NCI-H2029 treated with DMSO at 0.1 percent for 48 hours (cell line): ENCODE data around the gene PPP1R37.
A peak's percentile ranks its signal among the peaks of the same experiment; 100 is the strongest.
"Not testable (repeated sequence)": the region's sequence is repeated elsewhere in the genome, so short reads cannot be mapped to it uniquely, and the experiment has no call there.

Experiments used
- DNase-seq: peaks from one replicate; lab custom pipeline; 2025; lab: John Stamatoyannopoulos, UW

Gene PPP1R37

DNA sequence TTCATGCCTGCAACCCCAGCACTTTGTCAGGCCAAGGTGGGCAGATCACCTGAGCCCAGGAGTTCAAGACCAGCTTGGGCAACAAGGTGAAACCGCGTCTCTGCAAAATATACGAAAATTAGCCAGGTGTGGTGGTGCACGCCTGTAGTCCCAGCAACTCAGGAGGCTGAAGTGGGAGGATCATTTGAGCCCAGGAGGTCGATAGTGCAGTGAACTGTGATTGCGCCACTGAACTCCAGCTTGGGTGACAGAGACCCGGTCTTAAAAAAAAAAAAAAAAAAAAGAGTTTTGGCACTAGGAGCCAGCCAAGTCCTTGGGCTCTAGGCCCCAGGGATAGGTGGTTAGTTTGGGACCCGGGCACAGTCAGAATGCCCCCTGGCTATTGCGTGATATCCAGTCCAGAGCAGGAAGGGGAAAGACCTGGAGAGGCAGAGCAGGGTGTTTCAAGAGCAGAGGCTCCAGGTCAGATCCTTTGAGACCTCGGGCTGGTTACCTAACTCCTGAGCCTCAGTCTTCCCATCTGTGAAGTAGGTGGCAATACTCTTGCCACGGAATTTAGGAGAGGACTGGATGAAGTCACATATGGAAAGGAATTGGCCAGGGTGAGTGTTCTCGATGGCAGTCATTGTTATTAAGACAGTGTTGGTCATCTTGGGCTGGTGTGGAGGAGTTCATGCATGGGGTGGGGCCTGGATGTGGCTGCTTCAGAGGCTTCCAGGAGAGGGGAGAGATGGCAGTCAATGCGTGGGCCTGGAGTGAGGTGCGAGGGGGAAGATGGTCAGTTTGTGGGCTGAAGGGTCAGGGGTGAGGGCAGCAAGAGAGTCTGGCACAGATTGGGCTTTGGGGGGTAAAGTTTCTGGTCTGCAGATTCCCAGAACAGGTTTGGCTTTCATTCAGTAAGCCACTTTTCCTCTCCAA is 2.8 kb downstream of the PPP1R37 start:
- no peak for DNase-seq

DNA sequence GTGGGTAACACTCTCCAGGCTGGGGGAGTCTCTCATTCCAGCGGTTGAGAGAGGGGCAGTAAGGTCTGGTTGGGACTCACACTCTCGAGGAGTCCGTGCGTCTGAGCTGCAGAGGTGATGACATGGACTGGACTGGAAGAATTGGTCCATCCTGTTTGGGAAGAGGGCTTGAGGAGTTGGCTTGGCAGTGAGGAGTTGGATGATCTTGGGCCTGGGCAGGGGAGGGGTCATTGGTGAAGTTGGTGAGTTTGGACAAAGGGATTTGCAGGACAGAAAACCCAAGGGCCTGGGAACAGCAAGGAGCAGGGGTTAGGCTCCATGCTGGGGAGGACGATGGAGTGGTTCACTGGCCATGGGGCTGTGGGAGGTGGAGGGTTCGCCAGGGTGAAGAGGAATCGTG is 3.7 kb downstream of the PPP1R37 start:
- DNase-seq: no peak

DNA sequence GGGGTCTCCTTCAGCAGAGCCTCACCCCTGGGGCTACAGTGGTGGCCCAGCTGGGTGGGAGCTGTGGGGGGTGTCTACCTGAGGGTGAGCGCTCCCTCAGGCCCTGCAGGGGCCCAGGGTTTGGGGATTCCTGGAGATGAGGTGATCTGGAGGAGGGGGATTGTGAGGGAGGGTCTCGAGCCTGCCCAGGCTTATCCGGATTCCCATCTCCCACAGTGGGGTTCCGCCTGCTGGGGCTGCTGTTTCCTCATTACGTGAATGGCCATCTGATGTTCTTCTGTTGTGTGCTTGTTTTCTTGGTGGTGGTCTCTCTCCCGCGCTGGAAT is 4.4 kb downstream of the PPP1R37 start:
- no peak for DNase-seq

DNA sequence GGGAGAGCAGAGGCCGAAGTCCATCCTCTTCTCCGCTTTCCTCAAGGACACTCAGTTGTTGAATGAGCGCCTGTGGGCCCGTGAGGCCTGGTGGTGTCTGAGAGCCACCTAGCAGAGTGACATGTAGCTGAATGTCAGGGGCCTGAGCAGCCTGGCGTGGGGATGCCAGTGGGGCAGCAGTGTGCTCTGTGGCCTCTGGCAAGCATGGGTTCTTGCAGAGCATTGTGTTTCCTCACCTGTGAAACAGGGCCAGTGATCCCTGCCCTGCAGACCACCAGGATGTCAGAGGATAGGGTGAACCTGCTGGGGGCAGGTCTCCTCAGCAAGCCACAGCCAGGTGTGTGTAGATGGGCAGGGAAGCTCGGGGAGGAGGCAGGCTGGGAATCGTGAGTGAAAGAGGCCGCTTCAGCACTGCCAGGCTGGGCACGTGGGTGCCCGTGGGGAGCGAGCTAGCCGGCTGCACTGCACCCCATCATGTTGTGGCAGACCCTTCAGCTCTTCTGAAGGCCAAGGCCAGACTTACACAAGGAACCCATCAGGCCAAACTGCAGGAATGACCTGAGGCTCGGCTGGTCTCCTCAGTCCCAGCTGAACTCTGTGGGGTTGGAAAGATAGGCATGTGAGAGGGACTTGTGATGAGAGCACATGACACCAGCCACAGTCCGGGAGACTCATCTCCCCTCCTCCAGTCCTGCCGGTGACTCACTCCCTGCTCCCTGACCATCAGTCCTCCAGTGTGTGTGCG is 5.0 kb downstream of the PPP1R37 start:
- no peak for DNase-seq

DNA sequence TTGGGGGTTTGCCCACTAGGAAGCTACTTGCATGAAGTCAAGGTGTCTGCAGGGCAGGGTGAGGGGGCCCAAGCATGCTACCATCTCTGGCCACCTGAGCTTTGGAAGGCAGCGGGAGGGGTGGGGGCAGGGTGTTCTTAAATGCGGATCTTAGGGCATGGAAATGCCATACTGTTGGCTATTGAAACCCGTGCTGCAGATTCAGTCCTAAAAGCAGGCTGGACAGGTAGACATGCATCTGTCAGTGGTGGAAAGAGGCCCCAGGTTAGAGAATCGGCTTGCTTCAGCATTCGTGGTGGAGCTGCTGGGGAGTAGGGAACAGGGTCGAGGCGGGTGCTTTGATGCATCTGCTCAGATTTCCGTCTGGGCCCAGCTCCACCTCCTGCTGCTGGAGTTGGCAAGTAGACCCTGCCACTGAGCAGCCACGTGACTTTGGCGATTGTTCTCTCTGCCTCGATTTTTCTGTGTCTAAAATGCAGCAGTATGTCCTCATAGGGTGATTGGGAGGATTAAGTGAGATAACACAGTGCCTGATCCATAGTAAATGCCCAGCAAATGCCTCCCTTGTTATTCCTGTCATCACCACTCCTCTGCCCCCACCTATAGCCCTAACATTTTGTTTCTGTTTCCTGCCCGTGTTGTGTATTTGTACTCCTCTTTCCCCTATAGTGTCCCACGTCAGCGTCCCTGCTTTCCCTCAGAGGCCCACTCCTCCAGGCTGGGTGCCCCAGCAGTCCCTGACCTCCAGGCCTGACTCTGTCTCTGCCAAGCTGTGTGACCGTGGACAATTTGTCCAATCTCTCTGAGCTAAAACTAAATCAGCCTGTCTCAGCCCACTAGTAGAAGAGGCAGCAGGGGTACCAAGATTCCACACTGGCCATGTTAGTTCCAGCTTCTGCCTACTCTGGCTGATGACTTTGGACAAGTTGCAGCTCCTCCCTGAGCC is 5.8 kb downstream of the PPP1R37 start:
- peak; percentile 69 for DNase-seq

DNA sequence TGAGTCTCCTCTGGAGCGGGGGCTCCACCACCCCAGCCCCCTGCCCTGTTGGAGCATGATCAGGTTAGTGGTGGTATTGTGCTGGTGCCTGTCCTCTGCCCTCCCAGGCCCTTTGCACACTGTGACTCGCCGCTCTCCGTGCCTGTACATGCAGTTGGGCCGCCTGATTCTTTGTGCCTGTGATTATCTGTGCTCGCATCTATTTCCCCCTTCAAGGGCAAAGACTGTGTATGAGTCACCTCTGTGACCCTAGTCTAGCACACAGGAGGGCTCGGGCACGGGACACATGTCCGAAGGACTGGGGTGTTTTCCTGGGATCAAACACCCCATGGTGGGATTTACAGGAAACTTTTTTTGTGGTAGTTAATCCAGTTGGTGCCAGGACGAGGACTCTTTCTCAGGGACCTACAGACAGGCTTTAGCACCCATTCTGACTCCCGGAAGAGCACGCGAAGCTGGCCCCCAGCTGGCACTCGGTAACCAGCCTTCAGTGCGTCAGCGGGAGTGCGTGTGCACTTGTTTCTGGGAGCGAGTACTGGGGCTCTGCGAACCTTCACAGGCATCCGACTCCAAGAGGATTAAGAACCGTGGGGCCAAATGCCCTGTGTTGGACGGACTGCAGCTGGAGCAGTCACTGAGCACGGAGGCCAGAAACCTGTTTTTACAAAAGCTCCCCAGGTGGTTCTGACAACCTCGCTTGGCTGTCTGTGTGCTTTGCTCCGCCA is 6.7 kb downstream of the PPP1R37 start:
- DNase-seq: no peak

DNA sequence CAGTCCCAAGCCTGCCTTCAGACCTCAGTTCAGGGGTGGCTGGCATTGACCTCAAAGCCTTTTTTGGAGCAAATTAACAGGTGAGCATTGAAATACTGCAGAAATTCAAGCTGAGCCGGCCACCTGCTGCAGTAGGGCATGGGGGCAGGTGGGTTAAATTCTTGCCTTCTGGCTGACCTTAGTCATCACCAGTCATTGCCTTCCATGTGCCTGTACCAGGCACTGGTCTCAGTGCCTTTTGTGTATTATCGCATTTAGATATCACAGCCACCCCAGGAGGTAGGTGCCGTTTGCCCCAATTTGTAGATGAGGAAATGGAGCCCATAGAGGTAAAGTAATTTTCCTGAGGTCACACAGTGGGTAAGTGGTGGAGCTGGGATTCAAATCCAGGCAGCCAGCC is 7.2 kb downstream of the PPP1R37 start:
- no peak for DNase-seq

DNA sequence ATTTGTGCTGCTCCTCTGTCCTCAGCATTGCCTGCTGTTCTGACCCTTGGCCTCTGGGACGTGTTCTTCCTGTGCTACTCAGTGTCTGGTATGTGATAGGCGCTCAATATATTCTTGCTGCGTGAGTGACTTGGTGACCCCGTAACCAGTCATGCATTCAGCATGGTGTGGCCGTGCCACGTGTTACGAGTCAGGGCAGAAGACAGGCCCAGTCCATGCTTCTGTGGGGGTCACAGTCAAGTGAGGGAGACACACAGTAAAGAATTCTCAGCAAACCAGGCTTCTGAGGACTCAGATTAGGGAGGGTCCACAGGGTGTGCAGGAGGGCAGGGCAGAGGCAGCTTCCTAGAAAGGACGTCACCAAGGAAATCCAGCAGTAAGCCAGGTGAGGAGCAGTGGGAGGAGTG is 7.9 kb downstream of the PPP1R37 start:
- no peak for DNase-seq

DNA sequence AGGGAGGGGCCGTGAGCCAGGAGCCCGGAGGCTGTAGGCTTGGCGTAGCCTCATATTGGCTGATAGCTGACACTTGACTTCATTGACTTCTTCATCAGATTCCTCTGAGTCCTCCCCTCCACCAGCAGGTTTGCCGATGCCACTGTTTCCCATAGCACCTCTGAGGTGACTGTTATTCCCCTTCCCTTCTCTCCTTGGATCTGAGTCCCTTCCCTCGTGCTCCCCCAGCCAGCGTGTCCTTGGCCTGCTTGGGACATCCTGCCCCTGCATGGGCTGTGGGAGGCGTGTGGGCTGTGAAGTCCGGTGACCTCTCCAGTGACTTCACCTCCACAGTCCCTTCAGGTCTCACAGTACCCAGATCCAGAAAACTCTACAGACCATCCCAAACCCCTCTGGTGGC is 8.8 kb downstream of the PPP1R37 start:
- DNase-seq: no peak

DNA sequence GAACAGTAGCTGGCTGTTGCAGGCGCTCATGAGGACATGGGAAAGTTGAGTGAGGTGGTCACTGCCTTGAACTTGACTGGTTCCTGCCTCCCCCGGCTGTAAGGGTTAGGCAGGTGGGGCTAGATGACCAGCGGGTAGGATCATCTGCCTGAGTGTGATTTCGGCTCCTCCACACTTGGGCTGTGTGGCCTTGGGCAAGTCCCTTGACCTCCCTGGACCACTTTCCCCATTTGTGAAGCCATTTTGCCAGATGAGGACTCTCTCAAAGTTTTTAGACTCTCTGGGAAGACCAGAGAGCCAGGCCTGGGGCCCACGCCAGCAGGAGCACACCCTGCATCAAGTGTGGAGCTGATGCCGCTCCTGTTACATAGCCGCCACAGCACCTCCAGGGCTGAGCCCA is 9.5 kb downstream of the PPP1R37 start:
- no peak for DNase-seq

DNA sequence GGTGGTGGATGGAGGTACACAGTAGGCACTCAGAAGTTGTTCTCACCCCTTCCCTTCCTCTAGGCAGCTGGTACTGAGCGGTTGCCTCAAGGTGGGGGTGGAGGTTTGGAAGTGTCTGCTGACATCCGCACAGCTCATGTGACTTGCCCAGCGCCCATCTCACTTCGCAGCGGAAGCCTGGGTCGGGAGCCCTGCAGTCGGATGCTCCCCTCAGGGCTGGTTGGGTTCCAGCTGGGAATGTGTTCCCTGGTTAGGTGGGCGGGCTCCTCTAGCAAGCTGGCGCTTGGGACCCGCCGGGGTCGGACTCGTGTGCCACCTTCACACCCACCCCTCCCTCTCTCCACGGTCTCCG is 10.2 kb downstream of the PPP1R37 start:
- DNase-seq: no peak

DNA sequence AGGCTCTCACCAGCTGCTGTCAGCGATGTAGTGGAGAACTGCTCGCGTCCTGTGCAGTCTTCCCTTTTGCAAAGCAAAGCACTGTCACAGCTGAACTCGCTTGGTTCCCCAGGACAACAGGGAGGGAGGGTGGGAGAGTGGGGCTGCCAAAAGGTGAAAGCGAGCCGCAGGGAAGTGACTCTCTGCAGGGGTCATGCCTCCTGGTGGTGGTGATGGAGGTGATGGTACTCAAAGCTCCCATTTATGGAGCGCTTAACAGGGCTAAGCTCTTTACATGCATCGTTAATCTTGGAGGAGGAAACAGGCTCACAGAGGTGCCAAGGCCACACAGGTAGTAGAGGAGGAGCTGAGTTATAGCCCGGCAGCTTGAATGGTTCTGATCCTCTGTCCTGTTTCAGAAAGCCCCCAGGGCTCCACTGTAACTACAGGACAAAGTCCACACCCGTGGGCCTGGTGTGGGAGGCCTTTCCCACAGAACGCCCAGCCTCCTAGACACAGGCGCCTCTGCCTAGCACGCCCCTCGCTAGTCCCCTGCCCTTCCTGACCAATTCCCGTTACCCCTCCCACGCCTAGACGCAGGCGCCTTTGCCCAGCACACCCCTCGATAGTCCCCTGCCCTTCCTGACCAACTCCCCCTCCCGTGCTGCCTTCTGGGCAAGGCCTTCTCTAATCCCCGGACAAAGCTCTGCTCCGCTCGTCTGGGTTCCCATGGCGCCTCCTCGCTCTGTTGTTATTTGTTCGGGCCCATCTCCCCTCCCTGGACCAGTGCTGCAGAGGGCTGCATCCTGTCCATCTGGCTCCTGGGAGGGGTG is 10.7 kb downstream of the PPP1R37 start:
- DNase-seq: peak; percentile 64

DNA sequence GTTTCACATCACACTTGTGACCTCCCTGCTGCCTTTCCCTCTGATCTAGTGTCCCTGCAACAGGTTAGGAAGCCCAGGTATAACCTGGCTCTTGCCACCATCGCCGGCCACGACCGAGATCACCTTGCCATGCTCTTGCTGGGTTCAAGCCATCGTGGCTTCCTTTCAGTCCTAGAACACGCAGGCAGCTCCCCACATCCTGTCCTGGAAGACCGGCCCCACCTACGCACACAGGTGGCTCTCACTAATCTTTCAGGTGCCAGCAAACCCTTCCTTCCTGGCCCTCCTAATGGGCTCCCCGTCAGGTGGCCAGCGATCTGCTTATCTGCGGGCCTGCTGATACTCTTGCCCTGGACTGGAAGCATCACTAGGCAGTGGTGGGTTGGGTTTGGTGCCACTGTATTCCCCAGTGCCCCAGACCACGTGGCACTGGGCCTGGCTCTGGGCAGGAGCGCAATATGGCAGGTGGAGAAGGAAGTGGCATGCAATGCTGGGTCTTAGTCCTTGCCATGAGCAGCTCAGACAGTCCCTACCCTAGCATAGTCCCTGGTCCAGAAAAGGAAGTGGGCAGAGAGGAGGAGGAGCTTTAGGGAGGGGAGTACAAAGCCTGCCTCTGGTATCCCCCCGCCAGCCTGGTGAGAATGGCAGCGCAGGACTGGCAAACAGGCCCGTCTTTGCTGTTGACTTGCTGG is 11.8 kb downstream of the PPP1R37 start:
- DNase-seq: no peak

DNA sequence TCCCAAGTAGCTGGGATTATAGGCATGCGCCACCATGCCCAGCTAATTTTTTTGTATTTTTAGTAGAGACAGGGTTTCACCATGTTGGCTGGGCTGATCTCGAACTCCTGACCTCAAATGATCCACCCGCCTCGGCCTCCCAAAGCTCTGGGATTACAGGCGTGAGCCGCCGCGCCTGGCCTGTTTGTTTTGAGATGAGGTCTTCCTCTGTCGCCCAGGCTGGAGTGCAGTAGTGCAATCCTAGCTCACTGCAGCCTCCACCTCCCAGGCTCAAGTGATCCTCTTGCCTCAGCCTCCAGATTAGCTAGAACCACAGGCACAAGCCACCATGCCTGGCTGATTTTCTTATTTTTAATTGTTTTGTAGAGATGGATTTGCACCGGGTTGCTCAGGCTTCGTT is 13.4 kb downstream of the PPP1R37 start:
- DNase-seq: not testable (repeated sequence)

DNA sequence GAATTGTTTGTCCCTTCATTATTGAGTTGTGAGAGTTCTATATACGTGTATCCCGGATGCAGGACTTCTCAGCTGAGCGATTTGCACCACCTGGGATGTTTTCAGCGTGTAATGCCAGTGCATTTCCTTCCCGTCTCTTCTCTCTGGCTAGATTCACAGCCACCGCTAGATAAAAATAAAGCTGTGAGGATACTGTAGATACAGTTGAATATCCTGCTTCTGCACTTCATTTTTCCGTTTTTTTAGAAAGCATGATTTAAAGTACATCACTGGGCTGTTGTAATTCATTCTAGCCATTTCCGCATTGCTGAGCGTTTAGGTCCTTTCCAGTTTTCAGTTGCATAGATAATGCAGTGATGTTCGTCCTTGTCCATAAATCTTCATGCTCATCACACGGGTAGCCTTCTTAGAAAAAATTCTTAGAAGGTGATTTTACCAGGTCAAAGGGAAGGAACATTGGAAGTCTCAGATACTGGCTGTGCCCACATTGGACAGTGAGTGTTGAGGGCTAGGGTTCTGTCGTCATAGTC is 14.7 kb downstream of the PPP1R37 start:
- no peak for DNase-seq

DNA sequence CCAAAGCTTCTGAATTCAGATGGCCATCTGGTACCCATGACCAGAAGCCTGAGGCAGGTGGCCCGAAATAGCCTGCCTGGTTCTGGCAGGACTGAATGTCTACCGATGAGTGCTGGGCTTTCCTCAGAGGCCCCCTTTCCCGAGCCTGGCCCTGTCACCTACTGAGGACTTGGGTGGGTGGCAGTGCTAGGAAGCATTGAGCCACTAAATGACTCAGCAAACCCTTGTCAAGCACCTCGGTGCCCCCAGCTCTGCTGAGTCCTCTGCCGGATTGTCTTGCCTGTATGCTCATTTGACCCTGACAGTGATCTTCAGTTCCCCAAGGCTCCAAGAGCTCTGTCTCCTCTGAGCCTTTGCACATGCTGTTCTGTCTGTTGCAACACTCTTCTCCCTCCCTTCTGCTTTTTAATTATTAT is 17.9 kb downstream of the PPP1R37 start:
- no peak for DNase-seq

DNA sequence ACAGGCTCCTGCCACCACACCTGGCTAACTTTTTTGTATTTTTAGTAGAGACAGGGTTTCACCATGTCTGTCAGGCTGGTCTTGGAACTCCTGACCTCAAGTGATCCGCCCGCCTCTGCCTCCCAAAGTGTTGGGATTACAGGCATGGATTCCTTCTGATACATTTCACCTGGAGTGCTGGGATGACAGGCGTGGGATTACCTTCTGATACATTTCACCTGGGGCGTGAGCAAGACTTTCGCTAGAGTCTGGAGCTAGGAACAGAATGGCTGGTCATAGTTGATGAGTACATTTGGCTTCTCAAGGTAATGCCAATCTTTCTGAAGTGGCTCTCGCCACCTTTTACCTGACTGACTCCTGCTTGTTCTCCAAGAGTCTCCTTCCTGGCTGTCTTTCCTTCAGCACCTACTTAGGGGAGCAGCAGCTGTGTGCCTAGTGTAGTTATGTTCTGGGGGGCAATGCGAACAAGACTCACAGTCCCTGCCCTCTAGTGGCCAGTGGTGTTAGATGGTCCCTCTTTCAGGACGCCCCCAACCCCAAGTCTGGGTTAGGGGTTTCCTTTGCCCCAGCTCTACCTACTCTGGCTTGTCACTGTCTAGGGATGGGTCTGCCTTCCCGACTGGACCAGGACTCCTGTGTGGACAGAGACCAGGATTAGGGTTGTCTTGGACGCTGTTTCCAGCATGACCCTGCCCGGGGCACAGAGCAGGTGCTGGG is 19.3 kb downstream of the PPP1R37 start:
- DNase-seq: no peak

DNA sequence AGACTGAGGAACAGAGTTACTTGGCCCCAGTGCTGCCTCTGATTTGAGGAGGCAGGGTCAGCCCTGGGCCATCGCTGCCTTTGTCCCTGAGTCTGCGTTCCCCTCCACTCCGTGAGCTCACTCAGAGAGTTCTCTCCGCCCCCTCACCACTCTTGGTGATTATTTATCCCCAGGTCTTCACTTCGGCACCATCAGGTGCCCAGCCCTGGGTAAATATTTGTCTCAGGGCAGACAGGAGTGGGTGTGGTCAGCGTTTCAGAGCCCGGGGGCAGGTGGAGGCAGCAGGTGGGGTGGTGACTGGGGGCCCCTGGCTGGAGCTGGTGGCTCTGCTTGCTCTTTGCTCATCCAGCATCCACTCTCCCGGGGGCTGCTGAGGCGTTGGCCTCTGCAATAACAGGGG is 20.6 kb downstream of the PPP1R37 start:
- peak; percentile 93 for DNase-seq

DNA sequence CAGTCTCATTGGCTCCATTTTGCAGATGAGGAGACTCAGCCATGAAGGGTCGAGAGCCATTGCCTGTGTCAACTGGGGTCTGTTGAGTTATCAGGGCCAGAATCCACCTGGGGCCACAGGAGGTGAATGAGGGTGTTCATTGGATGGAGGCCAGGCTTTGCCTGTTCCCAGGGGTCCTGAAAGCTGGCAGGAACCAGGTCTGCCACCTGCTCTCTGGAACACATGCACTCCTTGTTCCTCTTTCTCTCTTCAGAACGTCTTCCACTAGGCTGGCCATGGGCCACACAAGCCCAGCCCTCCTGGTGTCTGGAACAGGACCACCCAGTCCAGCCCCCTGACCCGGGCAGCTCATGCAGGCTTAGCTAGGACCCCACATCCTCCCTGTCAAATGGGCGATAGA is 21.1 kb downstream of the PPP1R37 start:
- no peak for DNase-seq
